ENCODE data around the gene ANGPTL2.

Gene ANGPTL2

GRCh38 chr9:127084076-127085039 is 38.1 kb downstream of the ANGPTL2 start:
- TF ChIP-seq CTCF (IDR thresholded peaks at IDR 0.05; ENCODE audit: low read depth, low read length) = no peak
- no peak for DNase-seq (ENCODE audit: low read depth in 2 of 2)

GRCh38 chr9:127083138-127083980 is 39.1 kb downstream of the ANGPTL2 start:
- no peak for DNase-seq (ENCODE audit: low read depth in 2 of 2)
- TF ChIP-seq CTCF (IDR thresholded peaks at IDR 0.05; ENCODE audit: low read depth, low read length) = no peak
- no peak overlapping the region for H3K4me3 ChIP-seq (replicated peaks in 1 of 2; ENCODE audit: low read depth in 2 of 2, low read length in 2 of 2)

More at GRCh38 chr9:127084076-127085039, 38.1 kb downstream of the ANGPTL2 start:
- H3K4me3 ChIP-seq (replicated peaks in 1 of 2; ENCODE audit: low read depth in 2 of 2, low read length in 2 of 2) = no peak overlapping the region

GRCh38 chr9:127081250-127082185 is 40.9 kb downstream of the ANGPTL2 start:
- H3K4me3 ChIP-seq (replicated peaks in 1 of 2; ENCODE audit: low read depth in 2 of 2, low read length in 2 of 2) = no peak overlapping the region
- TF ChIP-seq CTCF (IDR thresholded peaks at IDR 0.05; ENCODE audit: low read depth, low read length) = no peak
- no peak for DNase-seq (ENCODE audit: low read depth in 2 of 2)

- no peak for DNase-seq (ENCODE audit: low read depth in 2 of 2)
- TF ChIP-seq CTCF (IDR thresholded peaks at IDR 0.05; ENCODE audit: low read depth, low read length) = no peak
- no peak overlapping the region for H3K4me3 ChIP-seq (replicated peaks in 1 of 2; ENCODE audit: low read depth in 2 of 2, low read length in 2 of 2)
Observed at GRCh38 chr9:127079446-127080140, 42.8 kb downstream of the ANGPTL2 start.

- H3K4me3 ChIP-seq (replicated peaks in 1 of 2; ENCODE audit: low read depth in 2 of 2, low read length in 2 of 2) = no peak overlapping the region
- TF ChIP-seq CTCF (IDR thresholded peaks at IDR 0.05; ENCODE audit: low read depth, low read length) = no peak
Observed at GRCh38 chr9:127078988-127079387, 43.4 kb downstream of the ANGPTL2 start.

More at GRCh38 chr9:127078988-127079387, 43.4 kb downstream of the ANGPTL2 start:
- no peak for DNase-seq (ENCODE audit: low read depth in 2 of 2)

Data from cardiac fibroblast (primary cell).